Measurements from ENCODE around the gene LMNA. TPM values are rescaled to one million over a fixed set of nuclear protein-coding genes. Genes with fewer than 3 reads are reported as not detected.
"Not testable (repeated sequence)": the region's sequence is repeated elsewhere in the genome, so short reads cannot be mapped to it uniquely, and the experiment has no call there.

Gene LMNA
- total RNA-seq, 1 donor from 2014 or later, result 638 TPM

GRCh38 chr1:156115514-156116374 lies 1.2 kb downstream of the LMNA start:
- peak; percentile 45 for DNase-seq (ENCODE audit: low read depth)

GRCh38 chr1:156116731-156117130 lies 2.2 kb downstream of the LMNA start:
- H3K27me3 ChIP-seq (ENCODE audit: control insufficient read depth, insufficient read depth, low read length); DNase-seq (ENCODE audit: low read depth); FAIRE-seq; H3K36me3 ChIP-seq (ENCODE audit: control insufficient read depth, insufficient read depth, low read length): not testable (repeated sequence)
- H3K4me3 ChIP-seq (ENCODE audit: low read depth, low read length), result peak overlapping the region; percentile 100

More at GRCh38 chr1:156115514-156116374, 1.2 kb downstream of the LMNA start:
- no peak for FAIRE-seq
- no peak for TF ChIP-seq CTCF (IDR thresholded peaks at IDR 0.05; ENCODE audit: insufficient read depth, low read length, severe bottlenecking)
- Histone ChIP-seq H3K4me3 (ENCODE audit: low read depth, low read length) (peak overlapping the region; percentile 100), H3K36me3 (ENCODE audit: control insufficient read depth, insufficient read depth, low read length) (peaks cover 6% of the 10 kb centered on the region), H3K27me3 (ENCODE audit: control insufficient read depth, insufficient read depth, low read length) (no peaks in the 10 kb centered on the region)

- Histone ChIP-seq H3K36me3 (ENCODE audit: control insufficient read depth, insufficient read depth, low read length) (peaks cover 6% of the 10 kb centered on the region), H3K4me3 (ENCODE audit: low read depth, low read length) (peak overlapping the region; percentile 100), H3K27me3 (ENCODE audit: control insufficient read depth, insufficient read depth, low read length) (no peaks in the 10 kb centered on the region)
- FAIRE-seq (no peak), DNase-seq (ENCODE audit: low read depth) (no peak)
- no peak for TF ChIP-seq CTCF (IDR thresholded peaks at IDR 0.05; ENCODE audit: insufficient read depth, low read length, severe bottlenecking)
These were observed 3.1 kb downstream of the LMNA start for GRCh38 chr1:156117414-156118176.

- H3K4me3 ChIP-seq (ENCODE audit: low read depth, low read length), result peak overlapping the region; percentile 100
- TF ChIP-seq CTCF (IDR thresholded peaks at IDR 0.05; ENCODE audit: insufficient read depth, low read length, severe bottlenecking), result no peak
- DNase-seq (ENCODE audit: low read depth) (peak; percentile 52), FAIRE-seq (no peak)
- no peaks in the 10 kb centered on the region for H3K27me3 ChIP-seq (ENCODE audit: control insufficient read depth, insufficient read depth, low read length)
- H3K36me3 ChIP-seq (ENCODE audit: control insufficient read depth, insufficient read depth, low read length), result peaks cover 6% of the 10 kb centered on the region
These were observed 3.8 kb downstream of the LMNA start for GRCh38 chr1:156118177-156118868.

GRCh38 chr1:156119503-156120209 lies 5.1 kb downstream of the LMNA start:
- Histone ChIP-seq H3K36me3 (ENCODE audit: control insufficient read depth, insufficient read depth, low read length) (peaks cover 6% of the 10 kb centered on the region), H3K4me3 (ENCODE audit: low read depth, low read length) (no peak overlapping the region), H3K27me3 (ENCODE audit: control insufficient read depth, insufficient read depth, low read length) (no peaks in the 10 kb centered on the region)
- DNase-seq (ENCODE audit: low read depth) (peak; percentile 64), FAIRE-seq (no peak)
- TF ChIP-seq CTCF (IDR thresholded peaks at IDR 0.05; ENCODE audit: insufficient read depth, low read length, severe bottlenecking), result no peak

Measured in bronchial epithelial cell (primary cell).